Stimulated activated CD8-positive, alpha-beta memory T cell treated with anti-CD3 and anti-CD28 coated beads, Interleukin-7, amount 100 ng/mL, for 1 hour (primary cell): ENCODE data around the gene ITGA6.
A peak's percentile ranks its signal among the peaks of the same experiment; 100 is the strongest.

Experiments
- DNase-seq, 2 donors: peaks; one replicate each; pipeline ENCODE4 v3.0.0-alpha.2; 2020; ENCODE audit warnings: low read depth in 2 of 2

The ITGA6 gene

GRCh38 chr2:172465417-172466334 lies 38.3 kb downstream of the ITGA6 start:
- DNase-seq = peak; percentile 24 to 50

DNA sequence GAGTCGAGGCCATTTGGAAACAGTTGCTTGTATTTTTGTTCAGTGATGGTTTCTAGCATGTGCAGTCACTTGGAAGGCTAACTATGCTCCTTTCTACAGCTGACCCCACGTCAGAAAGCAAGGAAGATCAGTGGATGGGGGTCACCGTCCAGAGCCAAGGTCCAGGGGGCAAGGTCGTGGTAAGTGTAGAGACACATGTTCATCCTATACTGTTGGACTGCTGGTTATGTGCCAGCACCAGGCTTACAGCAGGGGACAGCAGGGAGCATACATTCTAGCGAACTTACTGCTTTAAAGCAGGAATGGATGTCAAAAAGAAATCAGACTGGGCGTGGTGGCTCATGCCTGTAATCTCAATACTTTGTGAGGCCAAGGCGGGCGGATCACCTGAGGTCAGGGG lies 40.0 kb downstream of the ITGA6 start:
- no peak for DNase-seq

DNA sequence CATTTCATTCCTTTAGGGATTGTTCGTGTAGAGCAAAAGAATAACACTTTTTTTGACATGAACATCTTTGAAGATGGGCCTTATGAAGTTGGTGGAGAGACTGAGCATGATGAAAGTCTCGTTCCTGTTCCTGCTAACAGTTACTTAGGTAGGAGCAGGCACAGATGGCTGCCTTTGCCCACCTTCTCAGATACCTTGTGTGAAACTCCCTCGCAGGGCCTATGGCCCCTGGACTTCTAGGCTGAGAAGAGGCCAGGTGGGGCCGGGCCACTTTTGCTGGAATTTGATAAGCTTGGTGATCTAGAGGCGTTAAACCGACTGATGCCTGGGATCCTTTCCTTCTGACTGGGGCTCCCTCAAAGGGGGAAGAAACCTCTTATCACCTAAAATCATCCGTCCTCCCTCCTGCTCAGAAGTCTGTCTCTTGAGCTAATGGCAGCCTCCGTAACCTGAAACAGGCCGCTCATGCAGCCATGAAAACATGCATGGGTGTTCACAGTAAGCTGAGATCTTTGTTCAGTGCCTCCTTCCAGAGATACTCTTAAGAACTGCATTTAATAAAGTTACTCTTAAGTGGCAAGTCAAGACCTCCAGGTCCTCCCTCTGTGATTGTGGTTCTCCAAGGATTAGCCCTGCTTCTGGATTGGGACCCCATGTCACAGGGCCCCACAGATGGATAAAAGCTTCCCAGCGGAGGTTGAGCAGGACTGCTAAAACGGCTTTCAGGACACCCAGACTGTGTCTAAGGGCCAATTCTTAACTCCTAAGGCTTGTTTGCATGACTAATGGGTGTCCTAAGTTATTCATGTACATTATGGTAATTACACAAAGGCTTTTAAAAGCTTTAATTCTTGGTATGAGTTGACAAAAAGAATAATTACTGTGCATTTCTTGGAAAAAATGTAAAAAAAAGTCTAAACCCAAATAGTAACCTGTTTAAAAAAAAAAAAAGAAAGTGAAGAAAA lies 43.9 kb downstream of the ITGA6 start:
- DNase-seq = no peak

DNA sequence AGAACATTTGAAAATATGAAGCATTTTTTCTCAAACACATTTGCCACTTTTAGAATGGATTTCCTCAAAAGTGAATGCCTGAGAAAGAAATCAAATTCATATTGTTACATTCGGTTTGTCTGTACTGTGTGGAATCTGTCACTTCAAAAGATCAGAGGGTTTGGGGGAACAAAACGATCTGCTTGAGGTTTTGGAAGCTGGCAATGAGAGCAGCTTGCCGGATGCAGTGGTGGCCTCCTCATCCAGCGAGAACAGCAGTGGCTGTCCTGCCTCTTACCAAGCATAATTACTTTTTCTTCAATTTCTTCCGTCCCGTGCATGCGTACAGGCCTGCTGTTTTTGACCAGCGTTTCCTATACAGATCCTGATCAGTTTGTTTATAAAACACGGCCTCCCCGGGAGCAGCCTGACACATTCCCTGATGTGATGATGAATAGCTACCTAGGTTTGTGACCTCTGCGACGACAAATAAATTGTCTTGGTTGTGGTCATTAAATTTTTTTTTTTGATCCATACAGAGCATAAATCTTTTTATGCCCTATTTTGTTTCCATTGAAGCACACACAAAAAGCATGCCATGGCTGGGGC lies 45.2 kb downstream of the ITGA6 start:
- no peak for DNase-seq

- DNase-seq = no peak
These were observed 45.8 kb downstream of the ITGA6 start for GRCh38 chr2:172473167-172473566.

GRCh38 chr2:172478353-172478752 lies 51.0 kb downstream of the ITGA6 start:
- DNase-seq = no peak

DNA sequence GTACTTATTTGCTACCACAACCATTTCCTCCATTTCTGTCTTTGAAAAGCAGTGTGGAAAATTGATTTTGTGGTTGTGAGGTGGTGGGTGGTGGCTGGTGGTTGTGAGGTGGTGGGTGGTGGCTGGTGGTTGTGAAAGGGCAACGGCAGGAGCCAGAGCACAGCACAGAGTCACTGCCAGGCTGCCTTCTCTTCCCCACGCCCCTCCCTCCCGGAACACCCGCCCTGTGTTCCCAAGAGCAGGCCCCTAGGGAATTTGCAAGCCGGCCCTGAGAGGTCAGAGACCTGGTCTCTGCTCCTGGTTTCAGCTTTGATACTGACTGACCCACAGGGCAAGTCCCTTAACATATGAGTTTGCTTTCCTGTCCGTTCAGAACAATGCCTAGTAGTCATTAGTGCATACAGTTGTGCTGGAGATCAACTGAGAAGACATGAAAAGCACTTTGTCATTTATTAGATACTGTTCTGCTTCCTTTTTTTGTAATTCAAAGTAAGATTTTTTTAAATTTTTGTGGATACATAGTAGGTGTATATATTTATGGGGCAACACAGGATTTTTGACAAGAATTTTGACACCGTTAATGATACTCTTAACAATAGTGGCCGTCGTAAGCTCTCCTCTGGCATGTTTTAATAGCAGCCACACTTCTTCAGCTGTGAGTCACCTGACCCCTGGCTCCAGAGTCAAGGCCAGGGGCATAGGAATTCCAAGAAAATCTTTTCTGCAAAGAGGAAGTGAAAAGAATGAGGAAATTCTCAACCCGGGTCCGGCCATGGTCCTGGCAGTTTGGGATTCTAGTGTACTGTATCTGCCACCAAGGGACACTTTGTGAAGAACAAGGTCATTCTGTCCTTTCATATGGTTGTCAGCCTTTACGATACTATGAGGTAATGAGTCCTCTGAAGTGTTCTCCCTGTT lies 53.2 kb downstream of the ITGA6 start:
- no peak for DNase-seq

GRCh38 chr2:172481507-172482262 lies 54.3 kb downstream of the ITGA6 start:
- no peak for DNase-seq

DNA sequence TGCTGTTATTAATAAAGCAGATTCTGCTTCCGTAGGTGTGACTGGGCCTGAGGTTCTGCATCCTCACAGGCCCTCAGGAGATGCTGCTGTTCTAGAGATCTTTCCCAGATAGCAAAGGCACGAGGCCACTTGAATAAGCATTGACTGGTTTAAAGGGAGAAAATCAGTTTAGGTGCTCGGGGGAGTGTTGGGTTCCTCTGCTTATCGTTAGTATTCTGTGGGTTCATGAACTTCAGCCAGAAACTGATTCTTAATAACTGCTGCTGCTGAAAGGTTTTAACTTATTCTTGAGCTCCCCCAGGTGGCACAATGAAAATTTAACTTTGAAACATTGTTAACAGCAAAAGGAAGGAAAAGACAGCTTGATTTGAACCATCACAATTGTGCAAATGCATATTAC lies 56.9 kb downstream of the ITGA6 start:
- DNase-seq = no peak

DNA sequence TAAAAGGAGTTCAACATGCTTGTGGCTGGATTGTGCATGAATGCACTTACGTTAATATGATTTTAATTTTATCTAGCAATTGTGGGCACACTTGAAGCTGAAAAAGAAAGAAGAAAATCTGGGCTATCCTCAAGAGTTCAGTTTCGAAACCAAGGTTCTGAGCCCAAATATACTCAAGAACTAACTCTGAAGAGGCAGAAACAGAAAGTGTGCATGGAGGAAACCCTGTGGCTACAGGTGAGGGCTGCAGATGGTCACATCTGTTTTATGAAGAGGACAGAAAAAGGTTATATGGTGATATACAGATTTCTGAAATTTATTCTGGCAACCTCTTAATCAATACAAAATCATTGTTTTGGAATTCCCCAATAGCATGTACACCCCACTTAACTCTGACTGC lies 57.3 kb downstream of the ITGA6 start:
- DNase-seq = no peak

DNA sequence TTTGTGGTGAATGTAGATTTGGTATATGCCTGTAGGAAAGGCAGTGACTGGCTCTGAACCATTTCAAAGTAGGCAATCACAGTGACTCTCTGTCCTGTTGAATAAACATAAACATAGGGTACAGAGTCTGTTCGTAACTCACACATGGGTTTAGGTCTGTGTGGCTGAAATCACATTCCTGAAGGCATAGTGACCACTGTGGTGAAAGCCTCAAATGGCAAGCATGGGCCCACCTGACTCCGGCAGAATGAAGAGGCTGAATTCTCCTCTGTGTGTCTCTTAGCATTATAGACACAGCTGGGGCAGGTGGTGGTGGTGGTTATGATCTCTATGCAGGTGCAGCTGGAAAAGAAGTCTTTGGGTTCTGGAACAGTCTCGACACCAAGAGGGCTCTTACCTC lies 61.2 kb downstream of the ITGA6 start:
- no peak for DNase-seq

DNA sequence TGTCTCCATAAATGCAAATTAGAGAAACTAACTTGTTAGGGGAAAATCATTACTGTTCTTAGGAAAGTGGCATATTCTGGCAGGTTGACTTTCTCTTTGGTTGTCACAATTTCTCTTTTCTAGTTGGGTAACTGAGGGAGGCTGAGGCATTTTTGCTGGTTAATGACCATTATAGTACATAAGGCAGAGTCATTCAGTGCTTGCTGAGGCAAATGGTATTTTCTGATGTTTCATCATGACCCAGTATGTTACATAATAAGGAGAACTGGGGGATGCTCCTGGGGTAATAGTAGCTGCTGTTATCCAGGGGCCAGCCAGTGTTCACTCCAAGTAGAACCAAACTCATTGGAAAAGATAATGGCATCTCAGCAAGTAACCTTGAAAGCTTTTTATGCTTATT lies 62.3 kb downstream of the ITGA6 start:
- no peak for DNase-seq

- DNase-seq = no peak
These were observed 68.8 kb downstream of the ITGA6 start for GRCh38 chr2:172496160-172496608.

- no peak for DNase-seq
These were observed 79.8 kb downstream of the ITGA6 start for GRCh38 chr2:172507199-172507598.

DNA sequence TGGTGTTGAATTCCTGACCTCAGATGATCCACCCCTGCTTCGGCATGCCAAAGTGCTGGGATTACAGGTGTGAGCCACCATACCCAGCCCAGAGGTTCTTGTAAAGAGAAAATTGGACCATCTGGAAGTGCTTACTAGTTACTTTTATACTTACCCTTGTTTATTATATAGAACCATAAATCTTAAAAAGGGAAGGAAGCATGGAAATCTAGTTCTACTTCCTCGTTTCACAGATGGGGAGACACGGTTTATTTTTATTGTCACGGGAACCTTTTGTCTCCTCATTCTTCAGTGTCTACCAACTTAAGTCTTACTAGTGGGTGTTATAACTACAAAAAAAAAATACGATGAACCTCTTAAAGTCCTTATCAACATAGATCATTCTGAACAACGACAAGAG lies 82.7 kb downstream of the ITGA6 start:
- no peak for DNase-seq

DNA sequence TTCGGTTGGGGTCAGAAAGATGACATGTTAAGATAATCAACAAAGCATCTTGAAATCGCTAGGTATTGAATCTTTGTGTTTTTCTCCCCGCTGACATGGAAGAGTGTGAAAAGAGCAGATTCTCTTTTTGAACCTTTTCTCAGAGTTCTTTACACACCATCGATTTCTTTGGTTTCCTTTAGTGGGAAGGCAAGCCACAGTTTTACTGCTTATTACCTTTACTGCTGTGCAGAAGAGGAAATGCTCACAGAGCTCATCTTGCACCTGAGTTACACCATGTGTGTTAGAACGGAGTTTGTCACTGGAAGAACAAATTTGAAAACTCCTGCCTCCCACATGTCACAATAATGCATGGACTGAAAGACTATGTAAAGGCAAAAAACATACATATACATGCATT lies 83.2 kb downstream of the ITGA6 start:
- no peak for DNase-seq

GRCh38 chr2:172512810-172513523 lies 85.6 kb downstream of the ITGA6 start:
- no peak for DNase-seq

- no peak for DNase-seq
These were observed 86.1 kb downstream of the ITGA6 start for GRCh38 chr2:172513524-172513900.

DNA sequence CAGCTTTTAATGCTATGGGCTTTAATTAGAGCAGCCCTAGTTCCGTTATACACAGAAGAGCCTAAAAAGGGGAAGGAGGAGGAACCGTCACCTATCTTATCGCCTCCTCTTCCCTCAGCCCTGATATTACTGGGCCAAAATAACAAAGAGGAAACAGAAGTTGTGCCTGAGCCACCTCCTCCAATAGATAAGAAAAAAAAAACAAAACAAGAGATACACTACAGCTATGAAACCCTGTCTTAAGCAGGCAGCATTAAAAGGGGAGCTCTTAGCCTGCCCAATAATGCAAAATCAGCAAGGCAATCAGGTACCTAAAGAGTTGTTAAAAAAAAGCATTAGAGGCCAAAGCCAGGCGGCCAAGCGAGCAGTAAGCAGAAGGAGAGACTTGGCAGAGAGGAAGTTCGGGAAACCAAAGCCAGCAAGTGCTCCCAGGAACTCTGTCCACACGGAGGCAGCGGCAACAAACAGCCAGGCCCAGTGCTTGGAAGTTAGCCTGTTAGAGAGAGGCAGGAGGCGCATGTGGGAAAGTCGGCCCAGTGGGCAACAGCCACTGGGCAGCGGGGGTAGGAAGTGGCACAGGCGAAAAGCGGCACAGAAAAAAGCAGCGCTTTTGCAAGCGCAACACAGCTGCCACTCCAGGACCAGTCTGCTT lies 86.7 kb downstream of the ITGA6 start:
- DNase-seq = no peak
